K562 (cell line): ENCODE measurements around the gene MVB12B.

Experiments
- BRF2 ChIP-seq: IDR thresholded peaks from 3 replicates; pipeline ENCODE4 v1.6.1; 2011; ENCODE audit warnings: borderline replicate concordance, mild to moderate bottlenecking; ENCODE audit not compliant: insufficient read length, insufficient read depth
- SAFB2 ChIP-seq: fragments of 200-400 bp; formaldehyde crosslinking; IDR thresholded peaks from 2 replicates; pipeline ENCODE4 v1.6.1; 2018; ENCODE audit warnings: borderline replicate concordance, low read length, low read depth, moderate library complexity; ENCODE audit not compliant: severe bottlenecking

GRCh38 chr9:126411225-126411947 is 84.8 kb downstream of the MVB12B start:
- no peak for TF ChIP-seq SAFB2
- no peak for TF ChIP-seq BRF2
